ENCODE data around the gene PDK2. TPM values are rescaled to one million over a fixed set of nuclear protein-coding genes. Genes with fewer than 3 reads are reported as not detected.

Gene PDK2
- total RNA-seq, 1 donor from 2014 or later, result 37.1 TPM

- TF ChIP-seq, protein P1, sequence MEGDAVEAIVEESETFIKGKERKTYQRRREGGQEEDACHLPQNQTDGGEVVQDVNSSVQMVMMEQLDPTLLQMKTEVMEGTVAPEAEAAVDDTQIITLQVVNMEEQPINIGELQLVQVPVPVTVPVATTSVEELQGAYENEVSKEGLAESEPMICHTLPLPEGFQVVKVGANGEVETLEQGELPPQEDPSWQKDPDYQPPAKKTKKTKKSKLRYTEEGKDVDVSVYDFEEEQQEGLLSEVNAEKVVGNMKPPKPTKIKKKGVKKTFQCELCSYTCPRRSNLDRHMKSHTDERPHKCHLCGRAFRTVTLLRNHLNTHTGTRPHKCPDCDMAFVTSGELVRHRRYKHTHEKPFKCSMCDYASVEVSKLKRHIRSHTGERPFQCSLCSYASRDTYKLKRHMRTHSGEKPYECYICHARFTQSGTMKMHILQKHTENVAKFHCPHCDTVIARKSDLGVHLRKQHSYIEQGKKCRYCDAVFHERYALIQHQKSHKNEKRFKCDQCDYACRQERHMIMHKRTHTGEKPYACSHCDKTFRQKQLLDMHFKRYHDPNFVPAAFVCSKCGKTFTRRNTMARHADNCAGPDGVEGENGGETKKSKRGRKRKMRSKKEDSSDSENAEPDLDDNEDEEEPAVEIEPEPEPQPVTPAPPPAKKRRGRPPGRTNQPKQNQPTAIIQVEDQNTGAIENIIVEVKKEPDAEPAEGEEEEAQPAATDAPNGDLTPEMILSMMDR (IDR thresholded peaks at IDR 0.05; ENCODE audit: unreplicated experiment), result no peak
- no peak for DNase-seq (ENCODE audit: low spot score, unreplicated experiment)
- peaks cover 9% of the 10 kb centered on the region for H3K27me3 Mint-ChIP-seq
- H3K36me3 Mint-ChIP-seq (ENCODE audit: insufficient read depth), result no peaks in the 10 kb centered on the region
- no peak overlapping the region for H3K4me3 Mint-ChIP-seq (ENCODE audit: low read depth)
- peaks cover 1% of the 10 kb centered on the region for H3K4me1 Mint-ChIP-seq (ENCODE audit: low read depth)
- H3K9me3 Mint-ChIP-seq (ENCODE audit: low read depth), result no peaks in the 10 kb centered on the region
- no peak overlapping the region for H3K27ac Mint-ChIP-seq
Measured at GRCh38 chr17:50155115-50155819, 60.1 kb downstream of the PDK2 start.

DNA sequence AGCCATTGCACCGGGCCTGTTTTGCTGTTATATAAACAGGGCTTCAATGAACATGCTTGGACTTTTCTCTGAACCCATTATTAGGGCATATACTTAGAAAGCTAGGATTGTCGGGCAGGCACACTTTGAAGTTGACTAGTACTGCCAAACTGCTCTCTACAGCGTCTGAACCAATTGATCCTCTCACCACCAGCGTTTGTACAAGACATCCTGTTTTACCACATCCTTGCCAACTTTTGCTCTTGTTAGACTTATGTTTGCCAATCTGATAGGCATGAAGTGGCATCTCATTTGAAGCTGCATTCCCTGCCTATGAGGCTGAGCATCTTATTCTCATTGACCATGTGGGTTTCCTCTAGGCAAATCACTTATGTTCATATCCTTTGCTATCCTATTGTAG lies 62.7 kb downstream of the PDK2 start:
- TF ChIP-seq, protein P1 (IDR thresholded peaks at IDR 0.05; ENCODE audit: unreplicated experiment), result no peak
- peaks cover 25% of the 10 kb centered on the region for H3K27me3 Mint-ChIP-seq
- peaks cover 7% of the 10 kb centered on the region for H3K4me1 Mint-ChIP-seq (ENCODE audit: low read depth)

DNA sequence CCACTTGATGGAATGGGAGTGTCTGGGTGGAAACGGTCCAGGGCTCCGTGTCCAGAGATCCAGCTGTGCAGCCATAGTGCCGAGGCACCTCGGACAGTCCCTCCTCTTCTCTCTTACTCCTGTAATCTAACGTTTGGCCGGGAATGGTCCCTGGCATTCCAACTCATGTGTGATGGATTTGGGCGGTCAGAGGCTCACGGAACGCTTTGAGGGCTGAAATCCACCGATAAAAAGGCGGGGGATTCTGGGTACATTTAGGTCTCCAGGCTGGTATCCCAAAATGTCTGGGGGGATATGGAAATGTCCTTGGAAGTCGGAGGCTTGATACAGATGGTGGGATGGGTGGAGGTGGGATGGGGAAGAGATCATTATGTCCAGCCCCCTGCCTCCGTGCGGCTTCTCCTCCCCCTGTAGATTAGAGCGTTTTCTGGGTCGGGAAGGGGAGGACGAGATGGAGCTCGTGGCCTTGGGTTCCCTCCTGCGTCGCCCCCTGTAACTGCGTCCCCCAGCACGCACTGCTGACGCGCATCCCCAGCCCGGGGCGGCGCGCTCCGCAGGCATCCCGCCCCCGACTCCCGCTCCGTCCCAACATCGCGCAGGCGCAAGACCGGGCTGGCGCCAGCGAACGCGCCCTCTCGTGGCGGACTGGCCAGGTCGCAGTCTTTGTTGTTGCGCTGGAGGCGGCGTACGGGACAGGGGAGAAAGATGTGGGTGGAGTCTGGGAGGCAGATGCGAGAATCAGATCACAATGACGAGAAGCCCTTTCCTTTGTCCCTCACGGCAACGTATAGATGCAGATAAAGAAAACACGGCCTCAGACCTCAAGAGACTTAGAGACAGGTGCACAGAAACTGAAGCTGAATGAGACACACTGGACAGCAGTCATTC lies 66.1 kb downstream of the PDK2 start:
- Mint-ChIP-seq H3K27ac (peak overlapping the region; percentile 79), H3K36me3 (ENCODE audit: insufficient read depth) (no peaks in the 10 kb centered on the region), H3K4me3 (ENCODE audit: low read depth) (peak overlapping the region; percentile 75), H3K9me3 (ENCODE audit: low read depth) (no peaks in the 10 kb centered on the region), H3K4me1 (ENCODE audit: low read depth) (peaks cover 7% of the 10 kb centered on the region), H3K27me3 (peaks cover 33% of the 10 kb centered on the region)
- peak; percentile 94 for DNase-seq (ENCODE audit: low spot score, unreplicated experiment)
- TF ChIP-seq, protein P1 (IDR thresholded peaks at IDR 0.05; ENCODE audit: unreplicated experiment), result peak; percentile 90

More for the DNA sequence above, 62.7 kb downstream of the PDK2 start:
- Mint-ChIP-seq H3K9me3 (ENCODE audit: low read depth) (no peaks in the 10 kb centered on the region), H3K36me3 (ENCODE audit: insufficient read depth) (no peaks in the 10 kb centered on the region), H3K27ac (no peak overlapping the region), H3K4me3 (ENCODE audit: low read depth) (no peak overlapping the region)
- no peak for DNase-seq (ENCODE audit: low spot score, unreplicated experiment)

Other genes starting within 250 kb of the PDK2 start
- not detected in 2 replicates for gene TAC4, start 247.3 kb upstream of the PDK2 start, total RNA-seq
- gene DLX4, start 126.2 kb upstream of the PDK2 start, total RNA-seq, result 1.9 and 2.4 TPM in 2 replicates
- gene DLX3, start 100.1 kb upstream of the PDK2 start, total RNA-seq, result 1.5 and 1.8 TPM in 2 replicates
- 17.6 and 19.5 TPM in 2 replicates for gene ITGA3, start 39.2 kb upstream of the PDK2 start, total RNA-seq
- gene SAMD14, start 34.8 kb downstream of the PDK2 start, total RNA-seq, result 6.0 and 7.7 TPM in 2 replicates
- 34.3 and 35.7 TPM in 2 replicates for gene PPP1R9B, start 55.3 kb downstream of the PDK2 start, total RNA-seq
- not detected in 2 replicates for gene SGCA, start 70.7 kb downstream of the PDK2 start, total RNA-seq
- gene COL1A1, start 106.3 kb downstream of the PDK2 start, total RNA-seq, result 26.7 and 38.4 TPM in 2 replicates
- gene TMEM92, start 179.1 kb downstream of the PDK2 start, total RNA-seq, result 7.4 and 7.6 TPM in 2 replicates